GM23338 (cell line): ENCODE results near the gene GOLGA6L9.

Source experiments
- REST ChIP-seq: IDR thresholded peaks from one replicate; pipeline ENCODE4 v1.6.1; 2018; ENCODE audit warnings: antibody characterized with exemption; ENCODE audit not compliant: unreplicated experiment
- TF ChIP-seq, protein P1 (sequence below), 2 experiments: fragments of 200-600 bp in 1 of 2; sonication (generic) in 1 of 2; conservative IDR thresholded peaks; 2 replicates each; pipeline versions ENCODE4 v1.5.1 to v1.6.1; 2016 to 2017; ENCODE audit warnings: antibody characterized with exemption in 2 of 2, low read depth in 2 of 2, mild to moderate bottlenecking in 2 of 2, moderate library complexity in 1 of 2

GRCh38 chr15:82397817-82398216 lies 31.8 kb upstream of the GOLGA6L9 start:
- TF ChIP-seq, protein P1, sequence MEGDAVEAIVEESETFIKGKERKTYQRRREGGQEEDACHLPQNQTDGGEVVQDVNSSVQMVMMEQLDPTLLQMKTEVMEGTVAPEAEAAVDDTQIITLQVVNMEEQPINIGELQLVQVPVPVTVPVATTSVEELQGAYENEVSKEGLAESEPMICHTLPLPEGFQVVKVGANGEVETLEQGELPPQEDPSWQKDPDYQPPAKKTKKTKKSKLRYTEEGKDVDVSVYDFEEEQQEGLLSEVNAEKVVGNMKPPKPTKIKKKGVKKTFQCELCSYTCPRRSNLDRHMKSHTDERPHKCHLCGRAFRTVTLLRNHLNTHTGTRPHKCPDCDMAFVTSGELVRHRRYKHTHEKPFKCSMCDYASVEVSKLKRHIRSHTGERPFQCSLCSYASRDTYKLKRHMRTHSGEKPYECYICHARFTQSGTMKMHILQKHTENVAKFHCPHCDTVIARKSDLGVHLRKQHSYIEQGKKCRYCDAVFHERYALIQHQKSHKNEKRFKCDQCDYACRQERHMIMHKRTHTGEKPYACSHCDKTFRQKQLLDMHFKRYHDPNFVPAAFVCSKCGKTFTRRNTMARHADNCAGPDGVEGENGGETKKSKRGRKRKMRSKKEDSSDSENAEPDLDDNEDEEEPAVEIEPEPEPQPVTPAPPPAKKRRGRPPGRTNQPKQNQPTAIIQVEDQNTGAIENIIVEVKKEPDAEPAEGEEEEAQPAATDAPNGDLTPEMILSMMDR (conservative IDR thresholded peaks at IDR 0.05; ENCODE audit: low read depth in 2 of 2), result no peak
- TF ChIP-seq REST, result no peak
